NCI-H82 treated with DMSO at 0.1 percent for 48 hours (cell line): Measurements from ENCODE around the gene CEP57.
A peak's percentile ranks its signal among the peaks of the same experiment; 100 is the strongest.

Source experiments
- DNase-seq: peaks from one replicate; lab custom pipeline; 2025; ENCODE audit not compliant: unreplicated experiment; lab: John Stamatoyannopoulos, UW

Gene CEP57

DNA sequence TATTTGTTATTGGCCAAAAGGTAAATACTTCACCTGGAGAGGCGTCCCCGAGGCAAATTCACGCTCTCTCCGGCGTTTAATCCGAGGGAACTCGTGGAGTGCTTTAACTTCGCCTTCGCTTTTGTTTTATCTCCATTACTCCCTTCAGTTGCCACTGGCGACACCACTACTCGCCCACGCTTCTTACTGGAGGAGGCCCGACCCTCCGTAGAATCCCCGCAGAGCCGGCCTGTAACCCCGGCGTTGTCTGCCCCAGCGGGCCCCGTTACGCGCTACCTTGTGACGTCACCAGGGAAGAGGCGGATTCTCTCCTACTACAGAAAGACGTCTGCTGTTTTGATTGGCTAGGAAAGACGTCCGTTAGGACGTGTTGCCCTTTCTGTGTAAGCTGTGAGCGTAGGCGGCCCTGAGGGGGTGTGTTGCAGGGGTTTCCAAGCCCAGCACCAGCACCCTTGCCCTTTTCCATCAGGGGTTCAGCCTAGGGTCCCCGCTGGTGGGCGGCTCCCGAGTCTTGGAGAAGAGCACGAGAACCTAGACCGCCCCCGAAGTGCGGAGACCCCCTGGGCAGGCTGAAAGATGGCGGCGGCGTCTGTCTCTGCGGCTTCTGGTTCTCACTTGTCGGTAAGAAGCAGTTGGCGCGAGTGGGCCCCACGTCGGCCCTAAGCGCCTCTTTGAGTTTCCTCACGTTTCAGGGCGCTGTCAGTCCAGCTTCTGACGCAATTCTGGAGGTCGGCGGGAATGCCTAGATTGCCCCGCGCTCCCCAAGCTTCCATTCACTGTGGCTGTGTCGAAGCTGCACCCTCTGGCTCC is at the start of gene CEP57:
CEP57 (plus strand) TSS at position 376 of the 810 bp plus-strand sequence; CDS start at position 577, 201 bp downstream.
- peak; percentile 87 for DNase-seq

GRCh38 chr11:95750101-95750500 is 40.2 kb upstream of the CEP57 start:
- no peak for DNase-seq

DNA sequence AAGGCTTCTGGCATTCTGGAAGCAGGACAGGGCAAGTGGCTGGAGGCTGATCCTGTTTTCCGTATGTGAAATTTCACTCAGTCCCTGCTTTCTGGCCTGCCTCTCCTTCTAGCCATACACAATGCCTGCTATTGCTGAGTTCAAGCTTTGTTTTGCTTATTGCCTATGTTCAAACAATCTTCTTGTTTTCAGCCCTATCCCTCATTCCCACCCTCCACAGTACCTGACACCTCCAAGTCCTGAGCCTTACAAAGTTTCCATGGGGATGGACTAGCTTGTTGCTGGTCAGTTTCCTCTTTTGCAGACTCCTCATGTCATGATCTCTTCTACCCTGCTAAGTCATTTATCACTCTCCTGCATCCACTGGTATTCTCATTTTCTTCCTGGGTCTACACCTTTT is 38.8 kb upstream of the CEP57 start:
- DNase-seq: no peak

GRCh38 chr11:95760941-95761340 is 29.4 kb upstream of the CEP57 start:
- DNase-seq: no peak

DNA sequence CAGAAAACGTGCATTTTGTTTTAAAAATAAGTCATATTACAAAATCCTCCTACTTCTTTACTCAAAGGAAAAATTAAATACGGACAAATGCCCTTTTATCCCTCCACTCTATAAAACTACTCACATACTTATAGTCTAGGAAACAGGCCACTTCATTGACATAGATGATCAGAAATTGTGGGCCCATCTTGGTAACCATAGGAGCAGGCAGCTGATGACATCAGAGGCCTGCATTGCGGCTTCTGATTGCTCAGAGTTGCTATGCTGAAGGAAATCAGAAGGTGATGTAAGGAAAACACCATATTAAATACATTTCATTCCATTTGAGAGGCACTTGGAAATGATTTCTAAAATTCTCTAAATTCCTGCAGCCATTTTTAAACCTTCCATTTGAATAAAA is 27.8 kb upstream of the CEP57 start:
- DNase-seq: no peak

- peak; percentile 34 for DNase-seq
These were observed 25.9 kb upstream of the CEP57 start for GRCh38 chr11:95764267-95764898.

GRCh38 chr11:95766701-95767100 is 23.6 kb upstream of the CEP57 start:
- no peak for DNase-seq

- DNase-seq: no peak
These were observed 22.8 kb upstream of the CEP57 start for GRCh38 chr11:95767498-95767897.

DNA sequence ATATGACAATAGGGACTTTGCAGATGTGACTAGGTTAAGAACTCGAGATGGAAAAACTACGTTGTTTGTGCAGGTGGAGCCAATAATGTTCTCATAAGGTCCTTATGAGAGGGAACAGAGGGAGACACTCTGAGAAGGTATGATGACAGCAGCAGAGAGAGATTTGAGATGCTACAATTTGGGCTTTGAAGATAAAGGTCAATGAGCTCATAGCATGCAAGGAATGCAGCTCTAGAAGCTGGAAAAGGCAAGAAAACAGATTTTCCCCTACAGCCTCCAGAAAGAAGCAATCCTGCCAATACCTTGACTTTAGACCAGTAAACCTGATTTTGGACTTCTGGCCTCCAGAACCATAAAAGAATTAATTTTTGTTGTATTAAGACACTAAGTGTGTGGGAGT is 21.8 kb upstream of the CEP57 start:
- no peak for DNase-seq

GRCh38 chr11:95776859-95777258 is 13.4 kb upstream of the CEP57 start:
- no peak for DNase-seq

DNA sequence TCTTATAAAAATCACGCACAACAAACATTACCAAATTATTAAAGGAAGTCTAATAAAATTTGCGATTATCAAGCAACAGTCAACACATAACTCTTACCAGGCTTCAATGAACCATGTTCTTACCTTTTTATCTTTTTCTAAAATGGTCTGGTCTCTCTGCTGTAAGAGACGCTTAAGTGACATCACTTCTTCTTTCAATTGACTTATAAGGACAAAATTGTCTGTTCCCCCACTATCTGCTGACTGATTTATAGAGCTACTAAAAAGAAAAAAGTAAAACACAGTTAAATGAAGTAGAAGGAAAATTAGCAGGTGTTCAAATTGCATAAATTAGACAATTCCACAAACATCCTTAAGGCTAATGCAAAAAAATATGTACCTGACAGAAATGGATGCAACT is 11.6 kb upstream of the CEP57 start:
- DNase-seq: no peak

- no peak for DNase-seq
These were observed 9.8 kb upstream of the CEP57 start for GRCh38 chr11:95780544-95780943.

GRCh38 chr11:95788921-95789505 is 1.3 kb upstream of the CEP57 start:
- DNase-seq: no peak

DNA sequence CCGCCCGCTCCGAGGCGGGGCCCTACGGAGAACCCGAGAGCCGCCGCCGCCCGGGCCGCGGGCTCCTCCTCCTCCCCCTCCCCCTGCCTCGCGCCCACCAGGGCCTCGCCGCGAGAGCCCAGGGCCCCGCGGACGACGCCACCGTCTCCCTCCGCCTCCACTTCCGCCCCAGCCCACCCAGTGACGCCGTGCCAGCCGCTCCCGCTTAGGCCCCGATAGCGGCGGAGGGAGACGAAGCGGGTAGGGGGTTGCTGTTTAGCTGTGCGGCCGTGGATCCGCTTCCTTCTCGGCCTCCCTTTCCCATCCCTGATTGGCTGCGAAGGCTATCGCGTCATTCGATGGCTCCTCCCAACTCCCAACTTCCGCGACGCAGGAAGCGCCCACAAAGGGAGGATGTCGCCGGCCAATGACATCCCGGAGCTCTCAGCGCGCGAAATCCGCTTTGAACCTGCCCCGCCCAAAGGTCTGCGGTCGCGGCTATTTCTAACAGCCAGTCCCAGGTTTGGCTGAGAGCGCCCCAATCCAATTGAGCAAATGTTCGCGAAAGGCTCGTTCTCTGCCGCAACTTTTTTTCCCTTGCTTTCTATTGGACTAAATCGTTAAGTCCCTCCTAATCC is 684 bp upstream of the CEP57 start, which contains the start of gene FAM76B:
FAM76B (minus strand) TSS at position 277 of the 617 bp plus-strand sequence. CDS start 304 bp downstream, outside the sequence.
- DNase-seq: peak; percentile 88

DNA sequence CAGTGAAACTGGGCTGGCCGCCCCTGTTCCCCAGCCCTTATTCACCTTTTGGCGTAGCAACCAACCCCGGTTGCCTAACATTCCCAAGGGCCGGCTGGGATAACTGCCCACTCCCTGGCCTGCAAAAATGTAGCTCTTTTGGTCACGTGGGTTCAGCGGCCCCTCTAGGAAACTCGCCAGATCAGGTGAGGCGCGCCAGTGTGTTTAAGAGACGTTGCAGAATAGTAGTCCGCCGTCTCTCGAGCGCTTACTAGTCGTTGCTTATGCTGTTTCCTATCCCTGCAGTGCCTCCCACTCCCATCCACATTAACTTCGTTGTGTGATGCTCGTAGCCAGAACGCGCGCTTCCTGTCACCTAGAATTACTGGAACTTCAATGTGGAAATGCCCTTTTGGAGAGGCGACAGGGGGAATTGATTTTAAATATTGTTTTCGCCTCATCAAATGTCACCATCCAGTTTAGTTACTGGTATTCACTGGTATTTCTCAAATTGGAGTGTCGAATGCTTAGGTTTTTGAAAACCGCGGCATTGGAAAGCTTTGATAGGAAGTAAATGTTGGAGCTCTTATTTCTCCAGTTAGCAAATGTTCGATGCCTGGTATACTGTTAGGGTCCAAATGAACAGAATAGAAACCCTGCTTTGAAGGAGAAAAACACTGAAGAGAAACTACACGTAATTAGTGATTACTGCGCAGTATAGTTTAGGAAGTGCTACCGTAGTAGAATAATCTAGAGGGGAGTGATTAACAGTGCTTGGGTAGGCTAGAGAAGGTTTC is 823 bp downstream of the CEP57 start:
- peak; percentile 8 for DNase-seq

DNA sequence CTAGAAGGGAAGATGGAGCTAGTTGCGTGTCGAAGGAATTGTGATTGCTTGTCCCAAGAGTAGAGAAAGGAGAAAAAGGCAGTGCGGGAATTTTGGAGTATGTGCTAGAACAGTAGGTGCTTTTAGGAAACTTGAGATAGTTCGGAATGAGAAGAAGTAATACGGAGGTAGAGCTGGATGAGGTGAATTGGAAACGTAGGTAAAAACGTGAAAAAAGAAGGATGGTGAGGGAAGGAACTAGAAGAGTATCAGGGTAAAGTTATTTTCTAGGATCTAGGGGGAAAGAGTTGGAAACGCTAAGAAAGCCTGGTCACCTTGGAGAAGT is 1.4 kb downstream of the CEP57 start:
- no peak for DNase-seq

DNA sequence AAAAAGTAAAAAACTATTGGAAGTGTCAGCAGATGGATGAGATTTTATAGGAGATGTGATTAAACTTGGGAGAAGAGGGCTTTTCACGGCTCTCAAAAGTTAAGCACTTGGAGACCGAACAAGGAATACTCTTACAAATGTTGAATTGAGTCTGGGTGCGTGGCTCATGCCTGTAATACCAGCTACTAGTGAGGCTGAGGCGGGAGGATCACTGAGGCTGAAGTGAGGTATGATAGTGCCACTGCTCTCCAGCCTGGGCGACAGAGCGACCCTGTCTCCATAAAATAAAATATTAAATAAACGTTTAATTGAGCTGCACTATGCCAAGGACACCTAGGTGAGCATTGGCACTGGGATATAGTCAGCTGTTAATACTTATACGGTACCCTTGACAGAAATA is 1.9 kb downstream of the CEP57 start:
- no peak for DNase-seq

DNA sequence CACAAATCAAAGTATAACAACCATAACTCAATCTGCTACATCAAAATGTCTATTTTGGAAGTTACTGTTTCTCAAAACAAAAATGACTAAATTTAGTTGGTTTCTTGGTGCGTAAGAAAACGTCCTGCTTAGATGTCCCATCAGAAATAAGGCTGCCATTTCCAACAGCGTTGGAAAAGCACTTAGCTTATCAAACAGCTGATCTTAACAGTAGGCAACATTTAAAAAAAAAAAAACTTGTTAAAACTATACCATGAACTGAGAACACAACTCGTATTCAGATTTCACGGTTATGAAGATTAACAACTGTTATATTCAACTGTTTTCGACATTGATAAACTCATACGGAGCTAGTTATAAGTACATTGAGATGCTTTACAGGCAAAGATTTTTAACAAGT is 2.4 kb downstream of the CEP57 start:
- DNase-seq: no peak

DNA sequence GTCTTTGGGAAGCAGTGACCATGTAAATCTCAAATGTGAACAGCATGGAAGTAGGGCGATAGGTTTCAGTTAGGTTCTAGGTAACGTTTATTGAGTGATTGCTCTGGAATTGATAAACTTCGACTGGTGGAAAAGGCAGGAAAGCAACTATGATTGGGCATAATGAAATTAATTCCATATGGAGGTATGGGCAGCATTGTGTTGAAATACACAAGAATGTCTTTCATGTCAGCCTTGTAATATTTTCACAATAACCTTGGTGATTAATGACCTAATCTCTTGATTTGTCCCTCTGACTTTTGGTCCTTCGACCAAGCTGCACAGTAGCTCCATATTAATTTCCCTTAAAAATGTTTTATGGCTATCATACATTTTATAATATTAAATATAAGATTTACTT is 2.8 kb downstream of the CEP57 start:
- DNase-seq: no peak

- DNase-seq: no peak
These were observed 3.8 kb downstream of the CEP57 start for GRCh38 chr11:95794086-95794485.
